Stimulated activated CD8-positive, alpha-beta memory T cell treated with anti-CD3 and anti-CD28 coated beads, Interleukin-4, amount 100 ng/mL, for 48 hours (primary cell): ENCODE measurements around the gene ERICH2.
A peak's percentile ranks its signal among the peaks of the same experiment; 100 is the strongest.
"Not testable (repeated sequence)": the region's sequence is repeated elsewhere in the genome, so short reads cannot be mapped to it uniquely, and the experiment has no call there.

Experiments used
- DNase-seq: peaks from one replicate; pipeline ENCODE4 v3.0.0-alpha.2; 2020

Gene ERICH2, protein sequence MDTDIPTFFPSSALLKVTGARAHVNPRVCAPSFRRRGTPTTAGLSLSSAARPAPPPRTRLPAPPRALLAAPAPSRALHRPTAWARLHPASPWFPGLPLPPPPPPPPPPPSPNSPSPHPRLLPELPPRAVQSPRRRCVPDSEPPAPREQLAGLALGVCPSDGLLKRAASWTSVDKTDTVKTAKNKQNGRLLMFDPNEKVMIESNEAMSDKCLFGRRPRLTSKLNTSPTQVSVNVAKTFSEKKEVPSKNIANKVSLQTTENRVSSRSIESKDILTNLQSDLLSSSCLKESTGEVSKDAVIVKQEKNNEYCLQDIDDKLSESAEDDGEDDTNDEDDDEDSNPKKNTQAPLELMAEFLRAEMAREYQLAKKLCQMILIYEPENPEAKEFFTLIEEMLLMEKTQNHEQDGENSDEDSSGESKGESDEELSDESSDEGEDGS

DNA sequence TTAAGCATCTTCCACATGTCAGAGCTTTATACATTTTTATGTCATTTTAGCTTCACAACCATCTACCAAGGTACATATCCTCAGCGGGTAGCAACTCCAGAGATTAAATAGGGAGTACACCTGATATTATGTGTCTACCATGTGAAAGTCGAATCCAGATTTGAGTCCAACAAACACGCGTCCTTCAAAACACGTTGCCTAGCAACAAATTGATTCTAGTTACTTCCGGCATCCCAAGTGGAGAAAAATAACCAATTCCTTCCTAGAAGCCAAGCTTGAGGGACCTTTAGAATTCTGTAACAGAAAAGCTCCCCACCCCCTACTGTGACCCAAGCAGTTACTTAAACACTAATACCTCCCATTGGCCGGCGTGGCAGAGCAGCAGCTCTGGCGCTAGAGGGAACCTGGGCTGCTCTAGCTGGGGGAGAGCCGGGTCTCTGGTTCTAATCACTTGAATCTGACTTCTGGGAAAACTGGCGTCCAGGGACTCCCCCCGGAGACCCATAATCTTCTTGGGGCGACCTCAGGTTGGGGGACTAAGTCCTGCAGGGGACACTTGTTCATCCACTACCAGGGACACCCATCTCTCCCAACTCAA is at the start of gene ERICH2:
Gene ERICH2 (plus strand): TSS at position 371 of the 598 bp plus-strand sequence. CDS start 304 bp downstream, outside the sequence.
- DNase-seq: peak; percentile 60

DNA sequence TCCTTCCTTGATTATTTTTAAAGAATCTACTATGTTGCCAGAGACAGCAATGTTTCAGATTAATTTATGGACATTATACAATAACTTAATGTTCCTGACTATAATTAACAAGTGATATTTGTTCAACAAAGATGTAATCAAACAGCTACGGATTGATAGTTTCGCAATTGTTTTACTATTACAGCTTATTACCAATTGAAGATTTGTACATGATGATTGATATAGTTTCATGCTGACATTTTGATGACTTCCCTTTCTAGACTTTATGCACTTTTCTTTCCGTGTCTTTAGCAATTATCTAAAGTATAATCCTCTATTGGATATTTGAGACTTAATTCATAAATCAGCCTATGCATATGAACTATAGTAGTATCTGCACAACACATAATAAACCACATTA is 48.5 kb upstream of the ERICH2 start:
- no peak for DNase-seq

DNA sequence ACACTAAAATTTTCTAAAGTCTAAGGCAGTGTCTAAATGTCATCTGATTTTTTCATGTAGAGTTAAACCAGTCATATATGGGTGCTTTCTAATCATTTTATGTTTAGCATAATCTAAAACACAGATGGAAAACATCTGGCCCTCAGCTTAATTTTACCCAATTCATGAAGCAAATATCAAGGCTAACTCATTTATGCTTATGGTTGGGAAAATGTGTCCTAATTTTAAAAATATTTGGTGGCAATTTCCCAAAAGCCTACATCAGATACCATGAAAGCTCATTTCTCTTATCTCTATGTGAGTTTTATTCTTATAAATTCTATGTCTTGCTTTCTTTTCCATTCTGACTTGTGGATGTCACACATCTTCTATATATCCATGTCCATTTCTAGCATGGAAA is 47.9 kb upstream of the ERICH2 start:
- no peak for DNase-seq

DNA sequence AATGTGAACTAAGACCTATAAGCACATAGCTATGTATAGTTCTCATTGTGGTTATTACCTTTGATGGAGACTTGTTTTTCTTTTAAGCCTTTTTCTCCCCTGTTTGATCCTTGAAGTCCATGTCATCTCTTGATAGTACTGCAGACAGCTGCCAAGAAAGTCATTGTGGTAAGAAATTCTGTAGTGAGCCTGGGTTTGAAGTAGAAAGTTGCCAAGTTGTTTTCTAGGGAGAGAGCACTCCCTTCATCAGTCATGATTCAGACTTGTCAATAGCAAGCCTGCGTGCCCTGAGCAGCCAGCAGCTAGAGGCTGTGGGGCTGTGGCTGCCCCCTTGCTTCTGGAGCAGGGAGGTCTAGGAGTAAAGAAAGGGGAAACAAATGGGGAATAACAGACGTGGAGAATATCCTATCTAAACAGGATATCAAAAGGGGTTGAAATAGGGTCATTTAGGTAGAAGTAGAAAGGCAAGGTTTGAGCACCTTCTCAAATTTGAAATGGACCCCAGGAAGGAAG is 46.7 kb upstream of the ERICH2 start:
- no peak for DNase-seq

- no peak for DNase-seq
These were observed 36.2 kb upstream of the ERICH2 start for GRCh38 chr2:170733798-170734600.

GRCh38 chr2:170734601-170735000 is 35.6 kb upstream of the ERICH2 start:
- DNase-seq: not testable (repeated sequence)

GRCh38 chr2:170736628-170737027 is 33.5 kb upstream of the ERICH2 start:
- no peak for DNase-seq

- no peak for DNase-seq
These were observed 32.8 kb upstream of the ERICH2 start for GRCh38 chr2:170737406-170737805.

DNA sequence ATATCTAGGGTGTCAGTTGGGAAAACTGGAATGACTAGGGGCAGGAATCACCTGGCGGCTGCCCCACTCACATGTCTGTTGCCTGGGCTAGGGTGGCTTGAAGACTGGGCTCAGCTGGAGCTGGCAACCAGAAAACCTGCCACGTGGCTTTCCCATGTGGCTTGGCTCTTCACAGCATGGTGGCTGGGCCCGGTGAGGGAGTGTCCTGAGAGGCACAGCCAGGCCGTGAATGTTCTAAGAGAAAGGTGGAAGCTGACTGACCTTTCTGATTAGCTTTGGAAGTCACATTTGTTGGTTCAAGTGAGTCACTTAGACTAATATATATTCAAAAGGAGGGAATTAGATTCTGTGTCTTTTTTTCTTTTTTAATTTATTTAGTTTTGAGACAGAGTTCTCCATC is 32.4 kb upstream of the ERICH2 start:
- DNase-seq: no peak

DNA sequence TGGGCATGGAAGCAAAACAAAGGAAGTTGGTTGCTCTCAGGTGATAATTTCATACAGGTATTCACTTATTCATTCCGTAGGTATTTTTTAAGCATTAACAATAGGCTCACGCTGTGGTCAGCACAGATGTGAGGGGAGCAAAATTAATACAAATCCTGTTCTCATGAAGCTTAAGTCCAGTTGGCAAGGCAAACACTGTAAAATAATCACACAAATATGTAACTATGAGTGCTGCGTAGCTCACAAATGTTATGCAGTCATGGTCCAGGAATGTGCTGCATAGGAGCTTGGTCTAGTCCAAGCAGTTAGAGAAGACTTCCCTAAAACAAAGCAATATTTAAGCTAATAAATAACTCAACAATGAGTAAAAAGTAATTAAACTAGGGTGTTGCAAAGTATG is 31.1 kb upstream of the ERICH2 start:
- DNase-seq: no peak

- no peak for DNase-seq
These were observed 30.6 kb upstream of the ERICH2 start for GRCh38 chr2:170739507-170740046.

- no peak for DNase-seq
These were observed 29.5 kb upstream of the ERICH2 start for GRCh38 chr2:170740660-170741059.

- DNase-seq: no peak
These were observed 28.2 kb upstream of the ERICH2 start for GRCh38 chr2:170742000-170742399.

DNA sequence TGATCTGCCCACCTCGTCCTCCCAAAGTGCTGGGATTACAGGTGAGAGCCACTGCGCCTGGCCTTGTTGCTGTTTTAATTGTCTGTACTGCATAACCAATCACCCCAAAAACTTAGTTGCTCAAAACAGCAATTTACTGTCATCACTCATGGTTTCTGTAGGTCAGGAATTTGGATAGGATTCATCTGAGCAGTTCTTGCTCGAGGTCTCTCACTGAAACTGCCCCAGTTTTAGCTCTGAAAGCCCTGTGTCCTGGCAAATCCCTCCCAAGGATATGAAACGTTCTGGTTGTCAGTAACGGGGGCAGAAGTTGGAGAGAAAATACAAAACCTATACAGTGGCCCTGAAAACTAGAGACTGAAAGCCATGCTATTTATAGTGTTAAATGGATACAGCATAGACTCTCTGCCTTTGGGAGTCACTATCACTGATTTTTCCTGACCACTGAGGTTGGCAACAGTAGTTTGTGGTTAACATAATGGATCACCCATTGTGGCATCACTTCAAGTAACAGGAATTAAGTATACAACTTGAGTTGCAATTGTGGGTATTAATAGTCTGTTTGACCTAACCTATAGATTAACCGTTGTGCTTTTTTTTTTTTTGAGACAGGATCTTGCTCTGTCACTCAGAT is 27.2 kb upstream of the ERICH2 start:
- no peak for DNase-seq

- DNase-seq: no peak
These were observed 26.5 kb upstream of the ERICH2 start for GRCh38 chr2:170743530-170744239.

- DNase-seq: no peak
These were observed 25.8 kb upstream of the ERICH2 start for GRCh38 chr2:170744248-170745002.

DNA sequence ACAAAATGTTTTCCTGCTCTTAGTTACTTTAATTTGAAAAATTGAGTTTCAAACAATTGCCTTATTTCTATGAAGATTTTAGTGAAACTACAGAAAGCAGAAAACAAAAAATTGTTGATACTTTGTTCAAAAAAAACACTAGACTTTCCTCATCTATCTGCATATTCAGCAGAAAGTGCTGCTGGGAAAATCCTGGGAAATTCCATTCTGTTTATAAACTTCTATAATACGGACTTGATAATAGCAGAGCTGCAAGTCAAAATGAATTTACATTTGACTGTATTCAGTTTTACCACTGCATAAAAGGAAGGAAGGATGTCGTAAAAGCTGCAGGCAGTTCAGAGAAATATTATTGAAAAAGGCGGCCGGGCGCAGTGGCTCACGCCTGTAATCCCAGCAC is 24.9 kb upstream of the ERICH2 start:
- DNase-seq: no peak

- DNase-seq: no peak
These were observed 22.3 kb upstream of the ERICH2 start for GRCh38 chr2:170747921-170748320.

GRCh38 chr2:170751555-170751954 is 18.6 kb upstream of the ERICH2 start:
- not testable (repeated sequence) for DNase-seq

DNA sequence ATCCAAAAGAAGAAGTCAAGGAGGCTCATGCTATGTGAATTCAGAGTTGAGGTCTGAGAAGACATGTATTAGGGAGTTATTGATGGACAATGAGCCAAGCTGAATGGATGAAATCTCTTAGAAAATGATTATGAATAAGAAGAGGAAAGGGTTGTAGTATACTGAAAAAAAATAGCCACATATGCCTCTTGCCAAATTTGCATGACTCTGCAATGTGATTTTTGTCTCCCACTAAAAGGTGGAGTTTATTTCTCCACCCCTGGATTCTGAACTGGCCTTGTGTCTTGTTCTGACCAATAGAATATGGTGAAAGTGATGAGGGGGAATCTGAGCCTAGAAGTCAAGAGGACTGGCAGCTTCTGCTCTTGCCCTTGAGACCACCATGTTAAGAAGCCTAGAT is 8.6 kb upstream of the ERICH2 start:
- DNase-seq: no peak

DNA sequence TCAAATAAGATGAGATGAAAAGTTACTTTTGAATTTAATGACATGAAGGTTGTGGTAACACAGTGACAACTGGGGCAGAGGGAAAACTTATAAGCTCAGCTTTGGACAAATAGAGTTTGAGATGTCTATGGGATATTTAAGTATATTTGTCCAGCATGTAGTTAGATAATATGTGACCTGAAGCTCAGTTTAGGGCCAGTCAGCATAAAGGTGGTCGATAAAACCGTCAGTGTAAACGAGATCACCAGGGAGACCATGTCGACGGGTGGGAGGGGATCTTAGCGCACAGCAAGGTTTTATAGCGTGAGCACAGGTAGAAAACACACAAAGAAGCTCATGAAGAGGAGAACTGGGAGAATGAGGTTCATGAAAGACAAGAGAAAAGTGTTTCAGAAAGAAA is 7.4 kb upstream of the ERICH2 start:
- DNase-seq: no peak
